HUES64 (cell line): Measurements from ENCODE around the gene CDC42BPA.

Experiments used
- H3K27ac ChIP-seq: 2 replicates; pipeline ENCODE4 v1.7.0; 2013; ENCODE audit warnings: low read depth, low read length, inconsistent platforms
- H3K27me3 ChIP-seq: 2 replicates; pipeline ENCODE4 v1.6.1; 2013; ENCODE audit warnings: mild to moderate bottlenecking, low read length; ENCODE audit not compliant: insufficient read depth
- H3K36me3 ChIP-seq: 2 replicates; pipeline ENCODE4 v1.6.1; 2013; ENCODE audit warnings: mild to moderate bottlenecking, low read length; ENCODE audit not compliant: insufficient read depth
- H3K4me1 ChIP-seq: 2 replicates; pipeline ENCODE4 v1.6.1; 2013; ENCODE audit warnings: mild to moderate bottlenecking, low read length, moderate library complexity; ENCODE audit not compliant: insufficient read depth
- H3K4me3 ChIP-seq: 2 replicates; pipeline ENCODE4 v1.5.1; 2013; ENCODE audit warnings: mild to moderate bottlenecking, low read length, moderate library complexity
- H3K9ac ChIP-seq: 2 replicates; pipeline ENCODE4 v1.6.1; 2013; ENCODE audit warnings: mild to moderate bottlenecking, low read depth, low read length
- H3K9me3 ChIP-seq: 2 replicates; pipeline ENCODE4 v1.6.1; 2013; ENCODE audit warnings: low read depth, low read length; ENCODE audit not compliant: insufficient read depth
- WGBS: fragments of 150-250, 120-280 bp; methylation state at CpG from one replicate; pipeline ENCODE4 v1.1.7; 2013; ENCODE audit warnings: missing lambda C conversion rate; 5-methylcytosine and 5-hydroxymethylcytosine counted together

CDC42BPA gene

DNA sequence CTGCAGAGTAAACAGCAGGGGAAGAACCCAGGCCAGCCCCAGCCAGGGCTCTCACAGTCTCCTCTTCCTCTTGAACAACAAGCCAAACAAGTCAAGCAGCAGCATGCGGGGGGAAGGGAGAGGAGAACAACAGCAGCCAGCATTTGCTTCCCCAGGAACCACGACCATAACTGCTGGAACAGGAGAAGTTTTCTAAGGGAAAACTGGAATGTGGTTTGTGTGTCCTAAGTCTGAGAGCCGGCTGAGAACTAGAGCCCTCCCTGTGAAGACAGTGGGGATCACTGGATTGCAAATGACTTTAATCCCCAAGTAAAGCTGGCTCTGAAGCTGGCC lies 330.0 kb downstream of the CDC42BPA start:
- peak overlapping the region; percentile 31; the same call in 1 of the 2 replicates for H3K9ac ChIP-seq
- no peaks in the 10 kb centered on the region for H3K27me3 ChIP-seq
- H3K4me3 ChIP-seq = no peak overlapping the region
- H3K4me1 ChIP-seq = peaks cover 15% of the 10 kb centered on the region; the same call in 1 of the 2 replicates
- peak overlapping the region; percentile 34; the same call in 1 of the 2 replicates for H3K27ac ChIP-seq
- 68% methylated on average over 3 of the region's 3 CpGs for WGBS
- H3K9me3 ChIP-seq = no peaks in the 10 kb centered on the region
- H3K36me3 ChIP-seq = peaks cover 23% of the 10 kb centered on the region

DNA sequence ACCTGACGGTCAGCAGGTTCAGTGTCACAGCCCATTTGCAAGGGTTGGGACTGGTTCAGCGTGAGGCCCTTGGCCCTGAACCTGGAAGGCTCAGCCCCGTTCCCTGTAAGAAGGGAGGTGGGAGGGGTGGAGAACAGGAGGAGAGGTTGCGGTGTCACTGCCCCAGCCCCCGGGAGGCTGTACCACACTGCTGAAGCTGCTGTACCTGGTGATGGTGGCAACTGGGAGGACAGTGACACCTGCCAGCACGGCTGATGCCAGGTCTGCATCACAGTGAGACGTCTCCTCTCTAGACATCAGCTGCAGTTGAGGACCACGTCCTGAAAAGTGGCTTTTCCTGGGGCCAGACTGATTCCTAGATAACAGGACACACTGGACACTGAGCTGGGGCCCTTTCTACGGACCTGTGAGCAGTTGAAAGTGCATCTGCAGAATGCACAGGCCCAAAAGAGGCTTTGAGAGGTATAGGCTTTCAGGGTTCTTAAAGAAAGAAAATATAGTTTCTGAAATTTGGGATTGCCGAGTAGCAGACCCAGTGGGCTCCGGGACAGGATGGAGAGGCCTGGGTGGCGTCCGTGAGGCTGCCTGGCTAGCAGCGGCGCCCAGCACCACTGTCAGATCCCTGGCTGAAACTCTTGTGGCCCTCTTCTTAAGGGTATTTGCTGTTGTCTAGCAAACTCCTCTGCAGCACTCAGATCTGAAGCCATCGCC lies 330.5 kb downstream of the CDC42BPA start:
- 90% methylated on average over 16 of the region's 16 CpGs for WGBS
- Histone ChIP-seq H3K9me3 (no peaks in the 10 kb centered on the region), H3K27ac (peak overlapping the region; percentile 34; the same call in 1 of the 2 replicates), H3K27me3 (no peaks in the 10 kb centered on the region), H3K9ac (no peak overlapping the region), H3K36me3 (peaks cover 23% of the 10 kb centered on the region), H3K4me1 (peaks cover 15% of the 10 kb centered on the region; the same call in 1 of the 2 replicates), H3K4me3 (no peak overlapping the region)

DNA sequence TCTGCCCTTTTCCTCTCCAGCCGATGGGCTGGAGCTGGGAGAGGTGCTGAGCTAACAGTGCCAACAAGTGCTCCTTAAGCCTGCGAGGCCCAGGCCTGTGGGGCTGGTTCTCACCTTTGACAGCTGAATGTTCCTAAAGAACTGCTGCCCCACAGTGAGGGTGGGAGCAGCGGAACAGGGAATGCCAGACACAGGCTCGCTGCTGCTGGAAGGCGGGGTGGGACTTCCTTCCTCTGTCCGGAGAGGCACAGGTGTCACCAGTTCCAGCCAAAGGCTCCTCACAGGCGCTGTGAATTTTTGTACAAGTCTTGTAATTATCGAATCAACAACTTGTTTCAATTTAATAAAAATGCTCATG lies 331.1 kb downstream of the CDC42BPA start:
- H3K4me1 ChIP-seq = peaks cover 15% of the 10 kb centered on the region; the same call in 1 of the 2 replicates
- 95% methylated on average over 8 of the region's 8 CpGs for WGBS
- H3K9me3 ChIP-seq = no peaks in the 10 kb centered on the region
- H3K4me3 ChIP-seq = no peak overlapping the region
- peaks cover 27% of the 10 kb centered on the region for H3K36me3 ChIP-seq
- no peak overlapping the region for H3K9ac ChIP-seq
- H3K27me3 ChIP-seq = no peaks in the 10 kb centered on the region
- no peak overlapping the region for H3K27ac ChIP-seq

DNA sequence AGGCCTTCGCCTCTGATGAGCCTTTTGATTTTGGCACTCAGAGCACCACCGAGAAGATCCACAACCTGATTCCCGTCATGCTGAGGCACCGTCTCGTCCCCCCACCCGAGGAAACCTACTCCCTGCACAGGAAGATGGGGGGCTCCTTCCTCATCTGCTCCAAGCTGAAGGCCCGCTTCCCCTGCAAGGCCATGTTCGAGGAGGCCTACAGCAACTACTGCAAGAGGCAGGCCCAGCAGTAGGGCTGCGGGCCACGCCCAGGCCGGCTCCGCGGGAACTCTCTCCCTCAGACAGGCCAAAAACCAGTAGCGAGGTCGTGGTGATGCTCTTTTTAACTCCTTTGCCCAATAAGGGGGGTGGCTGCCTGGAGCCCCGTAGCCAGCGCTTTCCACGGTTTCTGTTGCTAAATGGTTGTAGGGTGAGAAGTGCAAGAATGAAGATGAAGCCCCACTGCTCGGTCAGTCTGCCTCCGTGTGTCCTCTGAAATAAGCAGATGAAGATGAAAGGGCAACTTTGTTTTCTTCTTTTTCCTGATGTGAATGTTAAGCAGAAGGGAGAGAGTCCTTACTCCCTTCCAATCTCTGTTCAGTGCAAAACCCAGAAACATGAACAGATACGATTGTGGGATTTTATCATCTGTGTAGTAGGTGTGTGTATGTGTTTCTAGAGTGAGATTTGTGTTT lies 331.7 kb downstream of the CDC42BPA start:
- no peak overlapping the region for H3K27ac ChIP-seq
- H3K9ac ChIP-seq = no peak overlapping the region
- no peak overlapping the region for H3K4me3 ChIP-seq

DNA sequence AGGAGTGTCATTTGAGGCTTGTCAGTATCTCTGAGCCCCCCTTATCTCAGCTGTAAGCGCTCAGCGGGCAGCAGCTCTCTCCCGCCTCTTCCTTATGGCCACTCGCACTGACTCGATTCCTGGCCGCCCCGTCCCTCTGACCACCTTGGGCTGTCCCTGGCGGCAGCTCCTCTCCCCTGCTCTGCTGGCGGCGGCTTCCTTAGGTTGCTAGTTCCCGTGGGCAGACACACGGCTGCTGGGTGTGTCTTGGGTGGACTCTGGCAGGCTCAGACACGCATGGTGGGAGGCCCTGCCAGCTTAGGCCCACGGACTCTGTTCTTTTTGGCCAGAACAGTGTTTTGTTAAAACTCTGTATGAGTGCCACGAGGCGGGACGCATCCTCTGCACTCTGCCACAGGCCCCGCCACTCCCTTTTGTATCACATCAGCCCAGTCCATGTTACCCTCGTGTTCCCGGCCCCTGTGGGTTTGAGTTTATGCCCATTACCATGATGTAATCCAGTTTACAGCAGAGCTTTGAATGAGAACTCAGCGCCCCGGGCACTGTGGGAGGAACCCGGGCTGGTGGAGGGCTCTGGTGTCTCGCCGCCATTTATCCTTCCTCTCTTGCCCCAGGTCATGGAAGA lies 332.3 kb downstream of the CDC42BPA start:
- Histone ChIP-seq H3K4me1 (peaks cover 15% of the 10 kb centered on the region; the same call in 1 of the 2 replicates), H3K36me3 (peaks cover 27% of the 10 kb centered on the region), H3K9me3 (no peaks in the 10 kb centered on the region), H3K27ac (no peak overlapping the region), H3K9ac (no peak overlapping the region), H3K4me3 (no peak overlapping the region), H3K27me3 (no peaks in the 10 kb centered on the region)
- 91% methylated on average over 25 of the region's 25 CpGs for WGBS

More for the DNA sequence above, 331.7 kb downstream of the CDC42BPA start:
- peaks cover 15% of the 10 kb centered on the region; the same call in 1 of the 2 replicates for H3K4me1 ChIP-seq
- WGBS = 95% methylated on average over 21 of the region's 21 CpGs
- no peaks in the 10 kb centered on the region for H3K9me3 ChIP-seq
- peaks cover 27% of the 10 kb centered on the region for H3K36me3 ChIP-seq
- no peaks in the 10 kb centered on the region for H3K27me3 ChIP-seq

DNA sequence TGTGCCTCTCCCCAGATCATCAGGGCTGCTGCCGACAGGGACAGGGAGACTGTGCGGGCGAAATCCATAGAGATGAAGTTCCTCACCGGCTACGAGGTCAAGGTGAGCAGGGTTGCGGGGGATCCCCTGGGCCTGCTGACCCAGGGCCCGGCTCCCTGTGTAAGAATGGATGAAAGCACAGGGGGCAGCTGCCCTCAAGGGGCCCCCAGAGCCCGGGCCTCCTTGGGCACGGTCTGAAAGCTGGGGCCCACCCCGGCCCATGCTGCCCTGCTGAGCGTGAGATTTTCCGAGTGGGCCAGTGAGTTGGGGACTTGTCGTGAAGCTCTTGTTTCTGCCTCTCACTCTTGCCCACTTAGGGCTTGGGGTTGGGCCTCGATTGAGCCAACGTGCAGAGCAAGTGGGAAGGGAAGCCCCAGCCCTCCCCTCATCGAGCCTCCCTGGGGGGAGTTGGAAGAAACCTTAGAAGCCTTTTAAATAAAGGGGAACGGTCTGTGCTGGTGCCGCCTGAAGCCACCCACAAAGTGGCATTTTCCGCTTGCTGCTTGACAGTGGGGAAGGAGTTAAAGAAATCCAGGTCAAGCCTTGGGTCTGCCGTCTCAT lies 333.0 kb downstream of the CDC42BPA start:
- H3K9ac ChIP-seq = no peak overlapping the region
- no peak overlapping the region for H3K27ac ChIP-seq
- WGBS = 93% methylated on average over 20 of the region's 20 CpGs
- H3K4me1 ChIP-seq = peaks cover 15% of the 10 kb centered on the region; the same call in 1 of the 2 replicates
- peaks cover 27% of the 10 kb centered on the region for H3K36me3 ChIP-seq
- no peaks in the 10 kb centered on the region for H3K9me3 ChIP-seq
- no peaks in the 10 kb centered on the region for H3K27me3 ChIP-seq
- H3K4me3 ChIP-seq = no peak overlapping the region

DNA sequence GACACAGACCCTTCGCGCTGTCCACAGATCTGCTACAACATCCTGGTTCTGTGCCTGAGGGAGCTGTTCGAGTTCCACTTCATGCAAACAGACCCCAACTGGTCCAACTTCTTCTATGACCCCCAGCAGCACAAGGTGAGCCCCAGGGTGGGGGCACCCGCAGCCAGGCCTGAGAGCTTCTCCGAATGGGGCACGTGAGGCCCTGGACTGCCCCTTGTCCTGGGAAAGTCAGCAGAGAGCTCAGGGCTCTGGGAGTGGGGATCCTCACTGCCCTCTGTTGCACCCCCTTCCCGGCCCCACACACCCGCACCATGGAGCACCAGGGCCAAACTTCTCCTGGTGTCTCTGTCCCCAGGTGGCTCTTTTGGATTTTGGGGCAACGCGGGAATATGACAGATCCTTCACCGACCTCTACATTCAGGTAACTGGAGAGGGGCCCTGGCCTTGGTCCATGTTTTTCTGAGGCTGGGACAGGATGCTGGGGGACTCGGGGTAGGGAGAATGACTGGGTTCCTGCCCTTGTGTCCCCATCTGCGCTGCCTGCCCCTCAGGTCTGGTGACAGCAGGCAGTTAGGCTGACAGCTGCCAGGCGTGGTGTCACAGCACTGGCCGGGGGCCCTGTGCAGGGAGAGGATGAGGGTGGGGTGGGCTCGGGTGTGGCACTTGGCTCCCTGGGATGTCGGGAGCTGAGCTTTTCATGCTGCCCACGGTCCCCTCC lies 333.6 kb downstream of the CDC42BPA start:
- Histone ChIP-seq H3K9me3 (no peaks in the 10 kb centered on the region), H3K4me3 (no peak overlapping the region), H3K9ac (no peak overlapping the region), H3K27ac (no peak overlapping the region), H3K4me1 (peaks cover 15% of the 10 kb centered on the region; the same call in 1 of the 2 replicates), H3K36me3 (peaks cover 27% of the 10 kb centered on the region), H3K27me3 (no peaks in the 10 kb centered on the region)
- 93% methylated on average over 18 of the region's 18 CpGs for WGBS

DNA sequence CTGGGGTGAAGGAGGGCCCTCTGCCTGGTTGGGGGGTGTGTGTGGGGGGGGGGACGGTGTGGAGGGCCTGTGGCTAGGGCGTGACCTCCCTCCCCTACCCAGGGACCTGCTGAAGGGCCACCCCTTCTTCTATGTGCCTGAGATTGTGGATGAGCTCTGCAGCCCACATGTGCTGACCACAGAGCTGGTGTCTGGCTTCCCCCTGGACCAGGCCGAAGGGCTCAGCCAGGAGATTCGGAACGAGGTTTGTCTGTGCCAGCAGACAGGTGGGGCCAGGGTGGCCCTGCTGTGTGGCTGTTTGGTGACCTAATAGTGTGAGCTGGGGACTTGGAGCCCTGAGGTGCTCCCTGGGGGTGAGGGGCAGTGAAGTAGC lies 334.3 kb downstream of the CDC42BPA start:
- H3K36me3 ChIP-seq = peaks cover 27% of the 10 kb centered on the region
- WGBS = 94% methylated on average over 4 of the region's 5 CpGs
- H3K27ac ChIP-seq = no peak overlapping the region
- H3K4me1 ChIP-seq = peaks cover 12% of the 10 kb centered on the region; the same call in 1 of the 2 replicates
- H3K4me3 ChIP-seq = no peak overlapping the region
- no peaks in the 10 kb centered on the region for H3K9me3 ChIP-seq
- no peaks in the 10 kb centered on the region for H3K27me3 ChIP-seq
- no peak overlapping the region for H3K9ac ChIP-seq

DNA sequence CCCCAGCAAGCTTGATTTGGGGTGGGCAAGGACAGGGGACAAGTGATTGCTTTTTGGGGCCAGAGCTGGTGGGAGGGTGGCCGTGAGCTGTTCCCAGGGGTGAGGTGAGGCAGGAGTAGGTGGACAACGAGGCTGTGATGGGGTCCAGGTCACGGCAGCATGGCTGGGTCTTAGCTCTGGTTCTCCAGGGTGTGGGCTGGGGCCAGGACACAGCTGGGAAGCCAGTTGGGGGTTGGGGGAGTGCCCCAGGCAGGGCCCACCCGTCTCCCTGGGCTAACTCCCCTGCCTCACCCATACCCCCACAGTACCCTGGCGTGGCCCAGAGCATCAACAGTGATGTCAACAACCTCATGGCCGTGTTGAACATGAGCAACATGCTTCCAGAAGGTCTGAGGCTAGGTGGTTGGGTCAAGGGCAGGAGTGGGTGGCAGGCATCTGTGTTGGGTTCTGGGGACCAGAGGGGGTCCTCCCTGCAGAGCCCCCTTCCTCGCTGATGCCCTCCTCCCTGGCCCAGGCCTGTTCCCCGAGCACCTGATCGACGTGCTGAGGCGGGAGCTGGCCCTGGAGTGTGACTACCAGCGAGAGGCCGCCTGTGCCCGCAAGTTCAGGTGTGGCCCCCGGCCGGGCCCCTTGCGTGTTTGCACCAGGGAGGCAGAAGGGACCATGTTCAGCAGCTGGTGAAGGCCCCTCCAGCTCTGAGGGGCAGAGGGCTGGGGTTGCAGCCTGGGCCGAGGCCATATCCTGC lies 334.9 kb downstream of the CDC42BPA start:
- WGBS = 92% methylated on average over 18 of the region's 18 CpGs
- no peaks in the 10 kb centered on the region for H3K9me3 ChIP-seq
- H3K4me1 ChIP-seq = peaks cover 7% of the 10 kb centered on the region; the same call in 1 of the 2 replicates
- no peak overlapping the region for H3K9ac ChIP-seq
- no peaks in the 10 kb centered on the region for H3K27me3 ChIP-seq
- peaks cover 27% of the 10 kb centered on the region for H3K36me3 ChIP-seq
- H3K27ac ChIP-seq = no peak overlapping the region
- H3K4me3 ChIP-seq = no peak overlapping the region

DNA sequence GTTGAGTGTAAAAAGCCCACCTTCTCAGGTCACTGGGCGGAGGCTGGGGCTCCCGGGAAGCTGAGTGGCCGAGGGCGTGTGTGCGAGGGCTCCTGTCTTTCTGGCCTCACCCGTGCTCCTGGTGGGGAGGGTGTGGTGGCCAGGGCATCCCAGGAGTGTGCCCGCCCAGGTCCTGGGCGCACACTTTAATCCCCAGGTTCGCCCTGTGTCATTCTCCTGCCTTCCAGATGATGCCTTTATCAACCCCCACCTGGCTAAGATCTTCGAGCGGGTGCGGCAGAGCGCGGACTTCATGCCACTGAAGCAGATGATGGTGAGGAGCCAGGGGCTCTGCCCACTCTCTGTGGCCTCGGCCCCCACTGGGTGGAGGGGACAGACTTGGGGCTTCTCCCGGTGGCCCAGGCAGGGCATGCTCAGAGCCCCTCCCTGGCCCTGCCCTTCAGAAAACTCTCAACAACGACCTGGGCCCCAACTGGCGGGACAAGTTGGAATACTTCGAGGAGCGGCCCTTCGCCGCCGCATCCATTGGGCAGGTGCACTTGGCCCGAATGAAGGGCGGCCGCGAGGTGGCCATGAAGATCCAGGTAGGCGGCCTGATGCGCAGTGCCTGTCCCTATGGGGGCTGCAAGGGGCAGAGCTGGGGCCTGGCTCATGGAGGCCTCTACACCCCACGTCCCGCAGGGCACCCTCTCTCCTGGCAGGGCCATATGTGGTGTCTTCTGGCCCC lies 335.7 kb downstream of the CDC42BPA start:
- Histone ChIP-seq H3K27me3 (no peaks in the 10 kb centered on the region), H3K36me3 (peaks cover 28% of the 10 kb centered on the region), H3K9ac (no peak overlapping the region), H3K9me3 (no peaks in the 10 kb centered on the region), H3K4me3 (no peak overlapping the region), H3K27ac (no peak overlapping the region), H3K4me1 (no peaks in the 10 kb centered on the region)
- 95% methylated on average over 31 of the region's 31 CpGs for WGBS
